ENCODE data around the gene AAK1.

AAK1 gene

GRCh38 chr2:69597843-69598610, 45.5 kb downstream of the AAK1 start:
- Histone ChIP-seq H3K9ac (no peak overlapping the region), H3K9me3 (replicated peaks in 1 of 11) (peaks cover 0 to 17% (median 9%) of the 10 kb centered on the region in 11 experiments; a peak in 9 of 22 replicates), H3K27me3 (no peaks in the 10 kb centered on the region), H3K4me2 (peak overlapping the region in 1 of 11 experiments; percentile 11; a peak in 2 of 22 replicates), H3K36me3 (peaks cover 34 to 85% (median 52%) of the 10 kb centered on the region in 11 experiments), H4K20me1 (peaks cover 0 to 93% (median 0%) of the 10 kb centered on the region in 11 experiments; a peak in 8 of 22 replicates), H3K4me3 (no peak overlapping the region), H3K27ac (no peak overlapping the region), H3K4me1 (peaks cover 0 to 22% (median 10%) of the 10 kb centered on the region in 10 experiments; a peak in 18 of 20 replicates)
- no peak for TF ChIP-seq Cebpa-rat (IDR thresholded peaks at IDR 0.05)

DNA sequence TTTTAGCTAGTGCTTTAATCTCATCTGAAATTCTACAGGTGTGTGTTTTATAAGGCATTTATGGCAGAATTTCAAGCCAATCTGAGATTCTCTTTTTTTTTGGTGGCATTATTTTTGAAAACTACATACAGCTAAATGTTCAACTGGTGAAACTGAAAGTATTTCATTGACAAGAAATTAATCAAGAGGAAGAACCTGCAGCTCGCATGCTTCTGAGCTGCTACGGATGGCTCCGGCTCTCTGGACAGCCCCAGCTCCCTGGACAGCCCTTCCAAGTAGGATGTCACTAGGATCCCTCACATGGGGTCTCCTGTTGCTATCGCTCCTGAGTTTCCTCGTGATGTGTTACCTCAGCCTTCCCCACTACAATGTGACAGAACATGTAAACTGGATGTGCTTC, 46.4 kb downstream of the AAK1 start:
- H3K4me2 ChIP-seq, result peak overlapping the region in 2 of 11 experiments; percentile 2 to 11; a peak in 2 of 22 replicates
- peaks cover 2 to 29% (median 12%) of the 10 kb centered on the region in 10 experiments; a peak in 19 of 20 replicates for H3K4me1 ChIP-seq
- H3K4me3 ChIP-seq, result no peak overlapping the region
- H3K36me3 ChIP-seq, result peaks cover 34 to 78% (median 47%) of the 10 kb centered on the region in 11 experiments
- peaks cover 0 to 94% (median 0%) of the 10 kb centered on the region in 11 experiments; a peak in 7 of 22 replicates for H4K20me1 ChIP-seq
- no peak overlapping the region for H3K27ac ChIP-seq
- no peak for TF ChIP-seq Cebpa-rat (IDR thresholded peaks at IDR 0.05)
- H3K27me3 ChIP-seq, result no peaks in the 10 kb centered on the region
- H3K9ac ChIP-seq, result no peak overlapping the region
- peaks cover 0 to 17% (median 9%) of the 10 kb centered on the region in 11 experiments; a peak in 9 of 22 replicates for H3K9me3 ChIP-seq (replicated peaks in 1 of 11)

GRCh38 chr2:69594341-69594740, 49.2 kb downstream of the AAK1 start:
- H3K9ac ChIP-seq, result no peak overlapping the region
- TF ChIP-seq Cebpa-rat (IDR thresholded peaks at IDR 0.05), result no peak
- peaks cover 0 to 94% (median 0%) of the 10 kb centered on the region in 11 experiments; a peak in 7 of 22 replicates for H4K20me1 ChIP-seq
- H3K9me3 ChIP-seq (replicated peaks in 1 of 11), result peaks cover 0 to 17% (median 9%) of the 10 kb centered on the region in 11 experiments; a peak in 9 of 22 replicates
- peaks cover 0 to 31% (median 7%) of the 10 kb centered on the region in 10 experiments; a peak in 14 of 20 replicates for H3K4me1 ChIP-seq
- H3K4me2 ChIP-seq, result no peak overlapping the region
- no peak overlapping the region for H3K27ac ChIP-seq
- H3K27me3 ChIP-seq, result no peaks in the 10 kb centered on the region
- peaks cover 15 to 52% (median 28%) of the 10 kb centered on the region in 11 experiments for H3K36me3 ChIP-seq
- no peak overlapping the region for H3K4me3 ChIP-seq

GRCh38 chr2:69592511-69592910, 51.0 kb downstream of the AAK1 start:
- Histone ChIP-seq H3K36me3 (peaks cover 5 to 43% (median 22%) of the 10 kb centered on the region in 11 experiments; a peak in 20 of 22 replicates), H3K27ac (no peak overlapping the region), H4K20me1 (peaks cover 0 to 96% (median 0%) of the 10 kb centered on the region in 11 experiments; a peak in 8 of 22 replicates), H3K9me3 (replicated peaks in 1 of 11) (peaks cover 0 to 17% (median 9%) of the 10 kb centered on the region in 11 experiments; a peak in 9 of 22 replicates), H3K9ac (no peak overlapping the region), H3K4me2 (peak overlapping the region in 2 of 11 experiments; percentile 5 to 49; a peak in 3 of 22 replicates), H3K4me3 (no peak overlapping the region), H3K27me3 (no peaks in the 10 kb centered on the region), H3K4me1 (peaks cover 0 to 21% (median 7%) of the 10 kb centered on the region in 10 experiments; a peak in 14 of 20 replicates)
- no peak for TF ChIP-seq Cebpa-rat (IDR thresholded peaks at IDR 0.05)

DNA sequence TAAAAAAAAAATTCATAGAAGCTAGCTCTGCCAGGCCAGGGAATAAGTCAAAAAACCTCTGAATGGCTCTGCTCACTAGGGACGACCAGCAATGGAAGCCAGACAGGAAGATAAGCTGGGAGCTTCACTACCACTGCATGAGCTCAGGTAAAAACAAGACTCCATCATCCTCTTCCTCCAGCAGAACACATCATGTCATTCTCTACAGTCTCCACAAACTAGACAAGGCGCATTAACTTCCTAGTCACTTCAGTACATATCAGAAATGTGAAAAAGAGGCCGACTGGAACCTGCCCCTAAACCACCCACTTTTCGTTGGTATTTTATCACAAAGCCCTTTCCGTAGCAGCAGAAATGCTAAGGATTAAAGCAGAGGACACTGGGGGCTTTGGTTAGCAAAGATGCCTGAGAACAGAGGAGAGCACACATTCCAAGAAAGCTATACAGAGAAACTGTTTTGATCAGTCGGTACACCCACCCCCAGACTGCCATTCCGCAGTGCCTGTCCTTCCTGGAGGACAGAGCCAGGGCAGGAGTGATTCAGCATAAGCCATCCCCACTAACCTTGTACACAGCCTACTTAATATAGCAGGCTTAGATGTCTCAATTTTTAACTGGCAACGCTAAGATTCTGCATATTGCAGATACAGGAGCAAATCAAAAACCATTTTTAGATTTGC, 53.4 kb downstream of the AAK1 start:
- no peak overlapping the region for H3K4me2 ChIP-seq
- no peak for TF ChIP-seq Cebpa-rat (IDR thresholded peaks at IDR 0.05)
- no peak overlapping the region for H3K9ac ChIP-seq
- no peaks in the 10 kb centered on the region for H3K27me3 ChIP-seq
- no peak overlapping the region for H3K4me3 ChIP-seq
- no peak overlapping the region for H3K27ac ChIP-seq
- peaks cover 0 to 94% (median 0%) of the 10 kb centered on the region in 11 experiments; a peak in 8 of 22 replicates for H4K20me1 ChIP-seq
- H3K36me3 ChIP-seq, result peaks cover 3 to 28% (median 9%) of the 10 kb centered on the region in 11 experiments; a peak in 13 of 22 replicates
- 0 out of 22 replicates have a peak, but pooled peaks cover 0 to 4% (median 0%) of the 10 kb centered on the region in 11 experiments for H3K9me3 ChIP-seq (replicated peaks in 1 of 11)
- H3K4me1 ChIP-seq, result peaks cover 0 to 32% (median 12%) of the 10 kb centered on the region in 10 experiments; a peak in 14 of 20 replicates

- Histone ChIP-seq H3K9ac (no peak overlapping the region), H3K9me3 (replicated peaks in 1 of 11) (0 out of 22 replicates have a peak, but pooled peaks cover 0 to 4% (median 0%) of the 10 kb centered on the region in 11 experiments), H3K36me3 (peaks cover 0 to 18% (median 8%) of the 10 kb centered on the region in 11 experiments; a peak in 8 of 22 replicates), H3K27ac (no peak overlapping the region), H4K20me1 (peaks cover 0 to 95% (median 0%) of the 10 kb centered on the region in 11 experiments; a peak in 10 of 22 replicates), H3K4me1 (peaks cover 10 to 44% (median 23%) of the 10 kb centered on the region in 10 experiments), H3K4me3 (no peak overlapping the region), H3K27me3 (no peaks in the 10 kb centered on the region), H3K4me2 (no peak overlapping the region)
- no peak for TF ChIP-seq Cebpa-rat (IDR thresholded peaks at IDR 0.05)
Observed at GRCh38 chr2:69588945-69589344, 54.6 kb downstream of the AAK1 start.

GRCh38 chr2:69588403-69588802, 55.1 kb downstream of the AAK1 start:
- H4K20me1 ChIP-seq, result peaks cover 0 to 95% (median 0%) of the 10 kb centered on the region in 11 experiments; a peak in 10 of 22 replicates
- no peak overlapping the region for H3K27ac ChIP-seq
- peaks cover 15 to 49% (median 28%) of the 10 kb centered on the region in 10 experiments for H3K4me1 ChIP-seq
- no peak overlapping the region for H3K4me3 ChIP-seq
- no peaks in the 10 kb centered on the region for H3K27me3 ChIP-seq
- TF ChIP-seq Cebpa-rat (IDR thresholded peaks at IDR 0.05), result no peak
- no peak overlapping the region for H3K4me2 ChIP-seq
- H3K9me3 ChIP-seq (replicated peaks in 1 of 11), result 0 out of 22 replicates have a peak, but pooled peaks cover 0 to 4% (median 0%) of the 10 kb centered on the region in 11 experiments
- H3K9ac ChIP-seq, result no peak overlapping the region
- peaks cover 0 to 18% (median 7%) of the 10 kb centered on the region in 11 experiments; a peak in 6 of 22 replicates for H3K36me3 ChIP-seq

DNA sequence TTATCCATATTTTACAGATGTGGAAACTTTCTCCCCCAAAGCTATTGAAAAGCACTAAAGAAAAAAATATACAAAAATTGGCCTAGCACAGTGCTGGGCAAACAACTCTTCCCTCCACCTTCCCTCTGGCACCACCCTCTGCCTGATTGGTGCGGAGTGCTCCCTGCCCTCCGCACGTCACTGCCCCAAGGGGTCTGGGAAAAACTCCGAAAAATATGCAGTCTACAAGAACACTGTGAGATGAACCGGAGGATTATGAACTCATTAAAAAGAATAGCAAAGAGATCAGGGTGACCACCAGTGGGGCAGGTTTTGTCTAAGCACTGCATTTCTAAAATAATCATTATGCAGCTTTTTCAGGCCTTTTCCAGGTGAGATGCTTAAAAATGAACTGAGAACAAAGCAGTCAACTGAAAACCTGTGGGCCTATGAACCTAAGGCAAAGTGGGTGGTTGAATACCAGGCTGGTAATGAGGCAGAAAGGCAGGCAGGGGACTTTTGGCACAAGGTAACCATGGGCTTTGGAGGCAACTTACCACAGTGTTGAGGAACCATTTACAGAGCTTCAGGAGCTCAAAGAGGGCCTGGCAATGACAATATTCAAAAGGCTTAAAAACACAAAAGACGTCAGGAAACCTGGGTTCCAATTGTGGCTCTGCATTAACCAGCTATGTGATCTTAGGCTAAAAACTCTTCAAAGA, 57.5 kb downstream of the AAK1 start:
- peaks cover 0 to 18% (median 7%) of the 10 kb centered on the region in 11 experiments; a peak in 6 of 22 replicates for H3K36me3 ChIP-seq
- H3K27ac ChIP-seq, result no peak overlapping the region
- H4K20me1 ChIP-seq, result peaks cover 0 to 98% (median 0%) of the 10 kb centered on the region in 11 experiments; a peak in 13 of 22 replicates
- no peak for TF ChIP-seq Cebpa-rat (IDR thresholded peaks at IDR 0.05)
- H3K4me1 ChIP-seq, result peaks cover 35 to 59% (median 45%) of the 10 kb centered on the region in 10 experiments
- no peak overlapping the region for H3K9ac ChIP-seq
- no peak overlapping the region for H3K4me3 ChIP-seq
- H3K4me2 ChIP-seq, result 0 out of 22 replicates have a peak overlapping the region, but pooled peaks of 1 of the 11 experiments have one; percentile 5
- no peaks in the 10 kb centered on the region for H3K27me3 ChIP-seq
- H3K9me3 ChIP-seq (replicated peaks in 1 of 11), result 0 out of 22 replicates have a peak, but pooled peaks cover 0 to 4% (median 0%) of the 10 kb centered on the region in 11 experiments
